KBM-7 (cell line): Measurements from ENCODE around the gene NOS1AP.

Experiments
- DNase-seq: peaks from one replicate; pipeline ENCODE4 v3.0.0-alpha.2; 2015
- in situ Hi-C: fragments of 300-500 bp; cut with MboI; formaldehyde crosslinking; loops from 2 replicates; pipeline ENCODE4 v1.14.3; 2020; ENCODE audit warnings: low sequenced_read_pairs, low pct_unique_long_range_greater_than_20kb, mixed read lengths

NOS1AP gene

GRCh38 chr1:162083273-162083672 is 13.8 kb downstream of the NOS1AP start:
- in situ Hi-C loops, result no loop called here
- no peak for DNase-seq

GRCh38 chr1:162085991-162086390 is 16.5 kb downstream of the NOS1AP start:
- DNase-seq, result no peak
- in situ Hi-C loops, result no loop called here

GRCh38 chr1:162087111-162087510 is 17.6 kb downstream of the NOS1AP start:
- no peak for DNase-seq
- in situ Hi-C loops, result no loop called here

GRCh38 chr1:162087574-162087973 is 18.1 kb downstream of the NOS1AP start:
- in situ Hi-C loops, result no loop called here
- no peak for DNase-seq

GRCh38 chr1:162088281-162088969 is 18.9 kb downstream of the NOS1AP start:
- in situ Hi-C loops, result no loop called here
- DNase-seq, result no peak

- in situ Hi-C loops, result no loop called here
- DNase-seq, result no peak
Observed at GRCh38 chr1:162089748-162090147, 20.3 kb downstream of the NOS1AP start.

- in situ Hi-C loops, result no loop called here
- DNase-seq, result no peak
Observed at GRCh38 chr1:162090378-162090777, 20.9 kb downstream of the NOS1AP start.

- no peak for DNase-seq
Observed at GRCh38 chr1:162091681-162092524, 22.4 kb downstream of the NOS1AP start.

GRCh38 chr1:162093095-162093494 is 23.6 kb downstream of the NOS1AP start:
- in situ Hi-C loops, result no loop called here
- DNase-seq, result no peak

More at GRCh38 chr1:162091681-162092524, 22.4 kb downstream of the NOS1AP start:
- in situ Hi-C loops, result no loop called here

GRCh38 chr1:162094271-162094670 is 24.8 kb downstream of the NOS1AP start:
- in situ Hi-C loops, result no loop called here

GRCh38 chr1:162094723-162095122 is 25.2 kb downstream of the NOS1AP start:
- in situ Hi-C loops, result no loop called here
- DNase-seq, result no peak

More at GRCh38 chr1:162094271-162094670, 24.8 kb downstream of the NOS1AP start:
- DNase-seq, result no peak

GRCh38 chr1:162107911-162108310 is 38.4 kb downstream of the NOS1AP start:
- DNase-seq, result no peak
- in situ Hi-C loops, result no loop called here

GRCh38 chr1:162108426-162108825 is 38.9 kb downstream of the NOS1AP start:
- no peak for DNase-seq
- in situ Hi-C loops, result no loop called here

- in situ Hi-C loops, result no loop called here
- no peak for DNase-seq
Observed at GRCh38 chr1:162110910-162111309, 41.4 kb downstream of the NOS1AP start.

GRCh38 chr1:162111572-162111971 is 42.1 kb downstream of the NOS1AP start:
- in situ Hi-C loops, result no loop called here
- DNase-seq, result no peak

GRCh38 chr1:162113419-162113818 is 43.9 kb downstream of the NOS1AP start:
- in situ Hi-C loops, result no loop called here
- DNase-seq, result peak; percentile 7

- in situ Hi-C loops, result no loop called here
- no peak for DNase-seq
Observed at GRCh38 chr1:162117039-162117774, 47.7 kb downstream of the NOS1AP start.

- in situ Hi-C loops, result no loop called here
- no peak for DNase-seq
Observed at GRCh38 chr1:162118063-162118462, 48.6 kb downstream of the NOS1AP start.

GRCh38 chr1:162128693-162129356 is 59.3 kb downstream of the NOS1AP start:
- no peak for DNase-seq
- in situ Hi-C loops, result no loop called here
